IPS DF 4.7 (cell line): ENCODE data around the gene GPSM3.
A peak's percentile ranks its signal among the peaks of the same experiment; 100 is the strongest.
"Not testable (repeated sequence)": the region's sequence is repeated elsewhere in the genome, so short reads cannot be mapped to it uniquely, and the experiment has no call there.

Experiments used
- DNase-seq: peaks from one replicate; pipeline ENCODE4 v3.0.0-alpha.2; 2013; ENCODE audit warnings: low spot score; ENCODE audit errors: extremely low read depth

GPSM3 gene

DNA sequence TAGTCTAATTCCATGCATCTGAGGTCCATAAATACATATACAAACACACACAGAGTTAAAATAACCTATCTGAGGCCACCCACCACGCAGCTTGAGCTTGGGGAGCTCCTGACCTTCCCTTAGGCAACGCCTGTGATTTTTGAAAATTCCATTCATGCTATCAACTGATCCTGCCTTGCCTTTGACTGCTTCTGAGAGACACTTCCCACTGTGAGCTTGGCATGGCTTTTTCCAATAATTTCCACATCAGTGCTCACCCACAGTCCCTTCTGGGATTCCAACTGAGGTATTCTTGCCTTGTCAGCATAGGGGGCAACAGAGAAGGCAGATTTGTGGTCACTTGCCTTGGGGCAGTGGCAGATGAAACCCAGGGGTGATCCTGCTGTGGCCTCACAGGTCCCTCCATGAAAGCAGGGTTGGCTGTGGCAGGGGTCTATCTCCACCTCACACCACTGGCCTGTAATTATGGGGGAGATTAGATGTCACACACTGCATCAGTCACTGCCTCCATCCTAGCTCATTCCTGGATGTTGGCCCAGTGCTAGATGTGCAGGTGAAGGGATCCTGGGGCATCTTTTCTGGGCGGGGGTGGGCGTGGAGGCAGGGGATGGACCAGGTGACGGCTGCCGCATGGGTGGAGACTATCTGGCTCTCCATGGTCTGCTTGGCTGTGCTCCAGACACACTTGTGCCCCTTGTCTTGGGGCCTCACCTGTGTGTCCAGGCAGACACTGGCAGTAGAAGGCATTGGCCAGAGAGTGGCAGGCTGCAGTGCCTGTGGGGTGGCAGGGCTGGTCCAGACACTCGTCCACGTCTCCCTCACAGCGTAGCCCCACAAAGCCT is 11.2 kb upstream of the GPSM3 start:
- DNase-seq = no peak

GRCh38 chr6:32202186-32202585 is 9.7 kb upstream of the GPSM3 start:
- DNase-seq = no peak

GRCh38 chr6:32200711-32201475 is 8.4 kb upstream of the GPSM3 start:
- DNase-seq = no peak

- DNase-seq = no peak
Observed at GRCh38 chr6:32198866-32199265, 6.4 kb upstream of the GPSM3 start.

GRCh38 chr6:32198345-32198696 is 5.9 kb upstream of the GPSM3 start:
- no peak for DNase-seq

GRCh38 chr6:32196682-32197616 is 4.5 kb upstream of the GPSM3 start:
- DNase-seq = no peak

DNA sequence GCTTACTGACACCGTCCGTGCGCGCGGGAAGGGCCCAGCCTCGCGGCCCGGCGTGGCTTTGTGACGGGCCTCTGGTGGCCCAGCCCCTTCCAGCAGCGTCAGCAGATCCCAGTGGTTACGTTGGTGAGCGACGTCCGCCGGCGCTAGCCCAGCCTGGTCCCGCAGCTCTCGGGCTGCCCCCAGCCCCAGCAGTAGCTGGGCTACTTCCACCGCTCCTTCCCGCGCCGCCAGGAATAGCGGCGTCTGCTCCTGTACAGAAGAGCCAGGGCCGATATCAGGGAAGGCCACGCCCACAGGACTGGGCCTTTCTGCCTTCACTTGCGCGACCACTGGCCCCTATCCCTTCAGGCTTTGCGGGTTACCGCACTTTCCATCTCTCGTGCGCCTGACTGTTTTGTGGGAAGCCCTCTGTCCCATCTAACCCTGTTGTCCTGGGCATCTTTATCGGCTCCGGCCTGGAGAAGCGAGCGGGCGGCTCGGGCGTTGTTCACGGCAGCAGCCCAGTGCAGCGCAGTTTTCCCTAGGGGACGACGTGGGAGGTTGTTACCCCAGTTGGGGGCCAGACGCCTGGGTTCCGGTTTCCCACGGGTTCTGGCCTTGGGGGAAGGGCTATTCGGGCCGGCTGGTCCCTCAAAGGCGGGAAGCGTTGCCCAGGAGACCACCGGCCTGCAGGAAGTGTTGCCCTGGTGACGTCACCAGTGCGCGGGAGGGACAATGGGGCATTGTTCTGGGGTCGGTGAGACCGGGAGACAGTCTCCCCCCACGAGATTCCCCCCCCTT is 3.6 kb upstream of the GPSM3 start:
- no peak for DNase-seq

DNA sequence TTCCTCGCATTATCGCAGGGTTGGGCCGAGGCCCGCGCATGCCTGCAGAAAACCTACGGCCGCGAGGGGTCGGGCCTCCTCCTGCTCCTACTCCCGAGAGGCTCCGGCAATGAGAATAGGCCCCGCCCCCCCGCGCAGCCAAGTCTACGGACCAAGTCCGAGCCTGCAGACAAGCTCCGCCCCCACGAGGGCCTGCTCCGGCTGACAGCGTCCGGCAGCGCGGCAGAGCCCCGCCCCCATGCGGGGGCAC is 3.1 kb upstream of the GPSM3 start:
- peak; percentile 96 for DNase-seq

DNA sequence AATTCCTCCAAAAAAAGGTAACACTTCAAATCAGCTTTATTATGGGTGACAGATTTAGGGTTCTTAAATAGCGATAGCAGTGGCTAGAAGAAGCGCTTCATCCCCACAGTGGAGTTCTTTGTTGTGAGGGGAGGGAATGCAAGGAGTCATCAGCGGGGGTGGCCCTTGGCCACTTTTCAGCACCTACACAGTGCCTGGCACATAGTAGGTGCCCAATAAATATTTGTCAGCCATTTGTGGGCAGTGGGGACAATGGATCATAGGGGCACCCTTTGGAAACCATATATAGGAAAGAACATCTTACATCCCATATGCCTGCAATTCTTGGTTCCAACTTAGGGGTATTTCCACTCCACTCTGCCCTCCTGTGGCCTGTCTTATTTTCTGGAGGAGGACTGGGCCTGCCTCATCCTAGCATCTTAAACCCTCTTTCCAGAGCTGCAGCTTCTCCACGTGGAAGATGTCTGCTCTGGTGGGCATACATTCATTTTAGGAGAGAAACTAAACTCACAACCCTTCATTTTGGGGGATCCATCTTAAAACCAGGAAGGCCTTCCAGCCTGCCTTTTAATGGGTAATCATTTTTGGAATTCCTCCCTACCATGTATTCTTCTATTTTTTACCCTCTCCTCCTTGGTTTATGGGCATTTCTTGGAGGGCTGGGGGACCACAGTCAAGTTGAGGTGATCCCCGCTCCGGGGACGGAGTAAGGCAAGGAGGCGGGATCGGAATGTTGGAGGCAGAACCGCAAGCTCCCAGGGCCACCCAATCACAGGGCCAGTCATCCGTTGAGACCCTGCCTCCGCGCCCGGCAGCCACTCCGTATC is 2.6 kb upstream of the GPSM3 start:
- DNase-seq = peak; percentile 87

- no peak for DNase-seq
Observed at GRCh38 chr6:32194388-32194787, 1.9 kb upstream of the GPSM3 start.

- DNase-seq = not testable (repeated sequence)
Observed at GRCh38 chr6:32193096-32193495, 653 bp upstream of the GPSM3 start.

GRCh38 chr6:32191696-32192607 is 491 bp downstream of the GPSM3 start:
- no peak for DNase-seq

DNA sequence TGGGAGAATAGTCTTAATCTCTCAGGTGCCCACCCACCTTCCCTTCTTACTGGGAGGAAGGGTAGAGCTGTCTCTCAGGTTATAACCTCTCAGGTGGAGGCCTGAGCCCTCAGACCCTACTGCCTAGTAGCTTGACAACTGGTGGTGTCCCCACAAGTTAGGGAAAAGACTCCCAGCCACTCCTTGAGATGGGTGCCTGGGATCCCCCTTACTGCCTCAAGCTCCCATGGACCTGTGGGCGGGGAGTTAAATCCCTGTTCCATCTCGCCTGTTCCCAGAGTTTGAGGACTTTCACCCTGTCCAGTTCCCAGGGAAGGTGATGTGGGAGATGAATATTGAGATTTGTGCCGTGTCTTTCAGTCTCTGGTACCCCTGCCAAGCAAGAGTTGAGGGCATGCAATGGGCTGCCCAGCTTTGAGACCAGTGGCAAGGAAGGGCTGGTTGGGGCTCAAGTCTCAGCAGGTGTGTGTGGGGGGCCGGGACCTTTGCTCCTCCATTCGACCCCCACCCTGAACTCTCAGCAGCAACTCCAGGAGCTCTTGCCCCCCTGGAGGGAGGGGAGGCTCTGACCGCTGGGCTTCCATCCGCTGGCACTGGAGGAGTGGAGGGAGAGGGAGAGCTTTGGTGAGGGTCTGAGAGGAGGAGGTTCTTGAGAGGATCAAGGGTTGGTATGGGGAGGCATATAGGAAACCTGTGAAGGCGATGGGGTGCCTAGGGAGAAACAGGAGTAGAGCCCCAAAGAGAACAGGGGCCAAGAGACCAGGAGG is 1.3 kb downstream of the GPSM3 start:
- DNase-seq = no peak

GRCh38 chr6:32190054-32190851 is 2.2 kb downstream of the GPSM3 start, which contains the start of gene PBX2:
PBX2 (minus strand) TSS chr6:32190202; CDS start chr6:32189915, 287 bp downstream.
- no peak for DNase-seq

- no peak for DNase-seq
Observed at GRCh38 chr6:32189742-32190053, 2.7 kb downstream of the GPSM3 start.

GRCh38 chr6:32189069-32189741 is 3.2 kb downstream of the GPSM3 start:
- no peak for DNase-seq

DNA sequence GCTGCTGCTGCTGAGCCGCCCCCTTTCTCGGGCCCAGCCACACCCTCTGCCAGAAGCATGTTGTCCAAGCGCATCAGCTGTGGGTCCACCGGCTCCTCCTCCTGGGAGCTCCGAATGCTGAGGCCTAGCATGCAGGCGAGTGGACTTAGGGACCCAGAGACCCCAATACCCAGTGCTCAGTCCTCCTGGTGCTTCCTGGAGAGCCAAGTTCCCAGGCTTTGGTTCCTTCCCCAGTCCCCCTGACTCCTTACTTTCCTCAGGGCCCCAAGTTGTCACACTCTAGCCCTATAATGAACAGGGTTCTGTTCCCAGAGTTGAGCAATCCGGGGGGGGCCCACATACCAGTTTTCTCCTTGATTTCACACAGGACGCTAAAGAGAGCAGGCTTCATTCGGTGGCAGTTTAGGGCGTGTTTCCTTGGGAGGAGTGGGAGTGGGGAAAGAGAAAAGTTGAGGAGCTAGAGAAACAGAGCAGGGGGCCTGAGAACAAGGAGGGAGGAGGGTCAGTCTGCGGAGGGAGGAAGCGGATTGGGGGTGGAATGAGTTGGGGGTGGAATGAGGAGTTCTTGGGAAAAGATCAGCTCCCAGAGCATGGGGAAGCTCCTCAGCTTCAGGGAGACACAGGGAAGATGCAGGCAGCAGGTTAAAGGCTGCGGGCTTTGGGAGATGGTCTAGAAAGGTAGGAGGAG is 3.9 kb downstream of the GPSM3 start:
- DNase-seq = no peak
